GM23338 (cell line): ENCODE results near the gene ADGRF3. TPM values are rescaled to one million over a fixed set of nuclear protein-coding genes. Genes with fewer than 3 reads are reported as not detected.
A peak's percentile ranks its signal among the peaks of the same experiment; 100 is the strongest.
"Not testable (repeated sequence)": the region's sequence is repeated elsewhere in the genome, so short reads cannot be mapped to it uniquely, and the experiment has no call there.

Source experiments
- ATAC-seq: fragments of 200-7000 bp; cut with Tn5 transposase; 3 replicates; pipeline ENCODE4 v1.9.1; 2020
- DNase-seq: peaks from one replicate; pipeline ENCODE4 v3.0.0-alpha.2; 2015; ENCODE audit warnings: low spot score
- H2AFZ ChIP-seq: fragments of 200-600 bp; sonication (generic); 2 replicates; pipeline ENCODE4 v1.8.0; 2016; ENCODE audit warnings: antibody characterized with exemption, mild to moderate bottlenecking, moderate library complexity
- H3F3A ChIP-seq: fragments of 200-600 bp; sonication (generic); replicated peaks from 2 replicates; pipeline ENCODE4 v1.8.0; 2017; ENCODE audit warnings: antibody characterized with exemption, mixed run types, low read depth
- H3K27ac ChIP-seq: fragments of 200-600 bp; sonication (generic); 2 replicates; pipeline ENCODE4 v1.6.1; 2016; ENCODE audit warnings: low read depth
- H3K27me3 ChIP-seq: fragments of 200-600 bp; sonication (generic); 2 replicates; pipeline ENCODE4 v1.8.0; 2016; ENCODE audit warnings: mild to moderate bottlenecking, mixed run types, moderate library complexity; ENCODE audit not compliant: insufficient read depth
- H3K36me3 ChIP-seq: fragments of 200-600 bp; sonication (generic); 2 replicates; pipeline ENCODE4 v1.8.0; 2016; ENCODE audit warnings: mild to moderate bottlenecking; ENCODE audit not compliant: insufficient read depth
- H3K4me1 ChIP-seq: fragments of 200-600 bp; sonication (generic); 2 replicates; pipeline ENCODE4 v1.8.0; 2016; ENCODE audit warnings: mild to moderate bottlenecking, moderate library complexity; ENCODE audit not compliant: insufficient read depth
- H3K4me2 ChIP-seq: fragments of 200-600 bp; sonication (generic); 2 replicates; pipeline ENCODE4 v1.7.1; 2017; ENCODE audit warnings: mixed run types
- H3K4me3 ChIP-seq: fragments of 200-600 bp; sonication (generic); 2 replicates; pipeline ENCODE4 v1.6.1; 2016; ENCODE audit warnings: mixed run types
- H3K79me2 ChIP-seq: fragments of 200-600 bp; sonication (generic); replicated peaks from 2 replicates; pipeline ENCODE4 v1.8.0; 2017; ENCODE audit warnings: mild to moderate bottlenecking; ENCODE audit not compliant: insufficient read depth
- H3K9me2 ChIP-seq: fragments of 200-600 bp; sonication (generic); 2 replicates; pipeline ENCODE4 v1.8.0; 2017; ENCODE audit not compliant: insufficient read depth
- H4K20me1 ChIP-seq: fragments of 200-600 bp; sonication (generic); replicated peaks from 2 replicates; pipeline ENCODE4 v1.8.0; 2017; ENCODE audit warnings: mild to moderate bottlenecking; ENCODE audit not compliant: insufficient read depth
- H3K27ac Mint-ChIP-seq: 2 replicates; pipeline ENCODE4 v1.8.0; 2020; ENCODE audit warnings: inconsistent platforms, mild to moderate bottlenecking, moderate library complexity, mixed read lengths
- H3K27me3 Mint-ChIP-seq: 3 replicates; pipeline ENCODE4 v1.8.0; 2022; ENCODE audit warnings: low read depth, mild to moderate bottlenecking, moderate library complexity, mixed read lengths, inconsistent platforms; ENCODE audit not compliant: insufficient read depth, poor library complexity
- H3K36me3 Mint-ChIP-seq: 3 replicates; pipeline ENCODE4 v1.8.0; 2021; ENCODE audit warnings: low read depth, mild to moderate bottlenecking, inconsistent platforms, moderate library complexity, mixed read lengths
- H3K4me1 Mint-ChIP-seq: 3 replicates; pipeline ENCODE4 v1.8.0; 2020; ENCODE audit warnings: mild to moderate bottlenecking, inconsistent platforms, mixed read lengths
- H3K4me3 Mint-ChIP-seq: 3 replicates; pipeline ENCODE4 v1.8.0; 2021; ENCODE audit warnings: moderate library complexity, mild to moderate bottlenecking, inconsistent platforms, mixed read lengths
- H3K9me3 Mint-ChIP-seq: 3 replicates; pipeline ENCODE4 v1.8.0; 2020; ENCODE audit warnings: moderate library complexity, mild to moderate bottlenecking, inconsistent platforms, mixed read lengths
- EZH2 ChIP-seq: fragments of 200-600 bp; sonication (generic); IDR thresholded peaks from one replicate; pipeline ENCODE4 v1.8.0; 2017; ENCODE audit warnings: antibody characterized with exemption, mild to moderate bottlenecking, low read depth; ENCODE audit not compliant: unreplicated experiment
- ZNF114 ChIP-seq: fragments of 250-450 bp; sonication (Bioruptor Pico); IDR thresholded peaks from 2 replicates; pipeline ENCODE4 v1.5.0; 2020; ENCODE audit warnings: mild to moderate bottlenecking, moderate library complexity
- ZNF331 ChIP-seq: fragments of 250-450 bp; sonication (Bioruptor Pico); IDR thresholded peaks from 2 replicates; pipeline ENCODE4 v1.5.0; 2020; ENCODE audit warnings: low read depth, mild to moderate bottlenecking, moderate library complexity
- polyA plus RNA-seq: library from polyadenylated mRNA; unstranded; fragments of >200 nt; fragmentation: Nextera tagmentation; extraction: Ambion mirVana; gene quantifications from 2 replicates; pipeline ENCODE4 v1.2.1, GENCODE V29; 2016
- total RNA-seq: library from RNA; depleted of rRNA; stranded (reverse); fragments of >200 nt; shearing (Covaris generic); gene quantifications from 2 replicates; pipeline ENCODE4 v1.2.3, GENCODE V29; 2014
- TF ChIP-seq, protein P1 (sequence below): IDR thresholded peaks from one replicate; pipeline ENCODE4 v1.6.1; 2018; ENCODE audit warnings: antibody characterized with exemption; ENCODE audit not compliant: unreplicated experiment
- TF ChIP-seq, protein P2 (sequence below): IDR thresholded peaks from 2 replicates; pipeline ENCODE4 v1.6.1; 2016; ENCODE audit warnings: antibody characterized with exemption
- TF ChIP-seq, protein P3 (sequence below), 2 experiments: fragments of 200-600 bp in 1 of 2; sonication (generic) in 1 of 2; conservative IDR thresholded peaks; 2 replicates each; pipeline versions ENCODE4 v1.5.1 to v1.6.1; 2016 to 2017; ENCODE audit warnings: antibody characterized with exemption in 2 of 2, low read depth in 2 of 2, mild to moderate bottlenecking in 2 of 2, moderate library complexity in 1 of 2

ADGRF3 gene
- total and polyA plus RNA-seq, 2 experiments from 2014 or later: 0.38 to 0.39 TPM

DNA sequence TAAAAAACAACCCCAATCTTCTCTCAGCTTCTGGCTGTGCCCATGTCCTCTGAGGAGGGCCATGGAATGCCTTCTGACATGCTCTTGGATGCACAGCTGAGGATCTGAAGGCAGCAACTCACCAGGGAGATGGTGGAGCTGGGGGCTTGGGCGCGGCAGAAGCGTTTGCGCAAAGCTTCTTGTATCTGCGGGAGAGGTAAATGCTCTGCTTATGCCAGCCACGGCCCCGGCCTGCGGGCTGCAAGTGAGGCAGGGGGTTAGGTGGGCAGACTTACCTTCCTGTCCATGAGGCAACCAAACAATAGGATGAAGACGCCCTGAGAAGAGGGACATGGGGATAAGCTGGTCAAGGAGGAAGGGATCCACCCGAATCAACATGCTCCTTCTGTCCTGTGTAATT is 36.7 kb downstream of the ADGRF3 start:
- H3K4me1 ChIP-seq: peaks cover 4% of the 10 kb centered on the region; the same call in 1 of the 2 replicates
- H3K79me2 ChIP-seq: no peaks in the 10 kb centered on the region
- H3F3A ChIP-seq: no peaks in the 10 kb centered on the region
- Mint-ChIP-seq H3K27ac (no peak overlapping the region), H3K4me3 (no peak overlapping the region), H3K9me3 (no peaks in the 10 kb centered on the region), H3K4me1 (peaks cover 14% of the 10 kb centered on the region), H3K36me3 (peaks cover 6% of the 10 kb centered on the region; the same call in 2 of the 3 replicates), H3K27me3 (peaks cover 2% of the 10 kb centered on the region)
- no peak overlapping the region for H3K4me3 ChIP-seq
- H3K36me3 ChIP-seq: no peaks in the 10 kb centered on the region
- no peak for DNase-seq
- H3K4me2 ChIP-seq: no peak overlapping the region
- no peak for ATAC-seq
- no peak for TF ChIP-seq ZNF114
- TF ChIP-seq, protein P1, sequence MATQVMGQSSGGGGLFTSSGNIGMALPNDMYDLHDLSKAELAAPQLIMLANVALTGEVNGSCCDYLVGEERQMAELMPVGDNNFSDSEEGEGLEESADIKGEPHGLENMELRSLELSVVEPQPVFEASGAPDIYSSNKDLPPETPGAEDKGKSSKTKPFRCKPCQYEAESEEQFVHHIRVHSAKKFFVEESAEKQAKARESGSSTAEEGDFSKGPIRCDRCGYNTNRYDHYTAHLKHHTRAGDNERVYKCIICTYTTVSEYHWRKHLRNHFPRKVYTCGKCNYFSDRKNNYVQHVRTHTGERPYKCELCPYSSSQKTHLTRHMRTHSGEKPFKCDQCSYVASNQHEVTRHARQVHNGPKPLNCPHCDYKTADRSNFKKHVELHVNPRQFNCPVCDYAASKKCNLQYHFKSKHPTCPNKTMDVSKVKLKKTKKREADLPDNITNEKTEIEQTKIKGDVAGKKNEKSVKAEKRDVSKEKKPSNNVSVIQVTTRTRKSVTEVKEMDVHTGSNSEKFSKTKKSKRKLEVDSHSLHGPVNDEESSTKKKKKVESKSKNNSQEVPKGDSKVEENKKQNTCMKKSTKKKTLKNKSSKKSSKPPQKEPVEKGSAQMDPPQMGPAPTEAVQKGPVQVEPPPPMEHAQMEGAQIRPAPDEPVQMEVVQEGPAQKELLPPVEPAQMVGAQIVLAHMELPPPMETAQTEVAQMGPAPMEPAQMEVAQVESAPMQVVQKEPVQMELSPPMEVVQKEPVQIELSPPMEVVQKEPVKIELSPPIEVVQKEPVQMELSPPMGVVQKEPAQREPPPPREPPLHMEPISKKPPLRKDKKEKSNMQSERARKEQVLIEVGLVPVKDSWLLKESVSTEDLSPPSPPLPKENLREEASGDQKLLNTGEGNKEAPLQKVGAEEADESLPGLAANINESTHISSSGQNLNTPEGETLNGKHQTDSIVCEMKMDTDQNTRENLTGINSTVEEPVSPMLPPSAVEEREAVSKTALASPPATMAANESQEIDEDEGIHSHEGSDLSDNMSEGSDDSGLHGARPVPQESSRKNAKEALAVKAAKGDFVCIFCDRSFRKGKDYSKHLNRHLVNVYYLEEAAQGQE: no peak
- no peaks in the 10 kb centered on the region for H4K20me1 ChIP-seq
- no peaks in the 10 kb centered on the region for H3K27me3 ChIP-seq
- no peak overlapping the region for H3K27ac ChIP-seq
- no peak overlapping the region for H2AFZ ChIP-seq
- no peaks in the 10 kb centered on the region for H3K9me2 ChIP-seq

DNA sequence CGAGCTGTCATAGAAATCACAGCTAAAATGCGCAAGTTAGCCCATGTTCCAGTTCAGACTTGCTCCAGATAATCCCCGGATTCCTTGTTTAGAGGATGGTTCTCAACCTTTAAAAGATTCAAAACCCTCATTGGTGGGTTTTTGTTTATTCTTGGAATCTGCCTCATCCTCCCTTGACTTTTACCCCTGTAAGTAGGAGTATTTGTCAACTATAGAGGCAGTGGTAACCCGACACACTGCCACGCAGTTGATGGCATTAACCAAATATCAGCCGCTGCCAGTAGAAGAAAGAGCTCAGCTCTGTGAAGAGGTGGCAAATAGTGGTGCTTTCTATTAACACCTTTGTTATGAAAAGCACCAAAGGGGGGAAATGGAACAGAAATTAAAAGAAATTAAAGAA is 41.0 kb downstream of the ADGRF3 start:
- Histone ChIP-seq H3K4me1 (peaks cover 14% of the 10 kb centered on the region), H3K27ac (no peak overlapping the region), H3K4me2 (no peak overlapping the region), H2AFZ (no peak overlapping the region), H3K4me3 (no peak overlapping the region), H3F3A (no peaks in the 10 kb centered on the region), H3K36me3 (no peaks in the 10 kb centered on the region), H3K9me2 (no peaks in the 10 kb centered on the region), H3K27me3 (no peaks in the 10 kb centered on the region), H4K20me1 (no peaks in the 10 kb centered on the region), H3K79me2 (no peaks in the 10 kb centered on the region)
- ATAC-seq: peak; percentile 62
- no peak overlapping the region for H3K27ac Mint-ChIP-seq
- H3K4me3 Mint-ChIP-seq: no peak overlapping the region
- no peaks in the 10 kb centered on the region for H3K27me3 Mint-ChIP-seq
- H3K36me3 Mint-ChIP-seq: peaks cover 5% of the 10 kb centered on the region; the same call in 1 of the 3 replicates
- TF ChIP-seq, protein P1: no peak
- TF ChIP-seq EZH2 (no peak), ZNF331 (no peak), ZNF114 (no peak)
- TF ChIP-seq, protein P2, sequence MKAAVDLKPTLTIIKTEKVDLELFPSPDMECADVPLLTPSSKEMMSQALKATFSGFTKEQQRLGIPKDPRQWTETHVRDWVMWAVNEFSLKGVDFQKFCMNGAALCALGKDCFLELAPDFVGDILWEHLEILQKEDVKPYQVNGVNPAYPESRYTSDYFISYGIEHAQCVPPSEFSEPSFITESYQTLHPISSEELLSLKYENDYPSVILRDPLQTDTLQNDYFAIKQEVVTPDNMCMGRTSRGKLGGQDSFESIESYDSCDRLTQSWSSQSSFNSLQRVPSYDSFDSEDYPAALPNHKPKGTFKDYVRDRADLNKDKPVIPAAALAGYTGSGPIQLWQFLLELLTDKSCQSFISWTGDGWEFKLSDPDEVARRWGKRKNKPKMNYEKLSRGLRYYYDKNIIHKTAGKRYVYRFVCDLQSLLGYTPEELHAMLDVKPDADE: no peak
- TF ChIP-seq, protein P3, sequence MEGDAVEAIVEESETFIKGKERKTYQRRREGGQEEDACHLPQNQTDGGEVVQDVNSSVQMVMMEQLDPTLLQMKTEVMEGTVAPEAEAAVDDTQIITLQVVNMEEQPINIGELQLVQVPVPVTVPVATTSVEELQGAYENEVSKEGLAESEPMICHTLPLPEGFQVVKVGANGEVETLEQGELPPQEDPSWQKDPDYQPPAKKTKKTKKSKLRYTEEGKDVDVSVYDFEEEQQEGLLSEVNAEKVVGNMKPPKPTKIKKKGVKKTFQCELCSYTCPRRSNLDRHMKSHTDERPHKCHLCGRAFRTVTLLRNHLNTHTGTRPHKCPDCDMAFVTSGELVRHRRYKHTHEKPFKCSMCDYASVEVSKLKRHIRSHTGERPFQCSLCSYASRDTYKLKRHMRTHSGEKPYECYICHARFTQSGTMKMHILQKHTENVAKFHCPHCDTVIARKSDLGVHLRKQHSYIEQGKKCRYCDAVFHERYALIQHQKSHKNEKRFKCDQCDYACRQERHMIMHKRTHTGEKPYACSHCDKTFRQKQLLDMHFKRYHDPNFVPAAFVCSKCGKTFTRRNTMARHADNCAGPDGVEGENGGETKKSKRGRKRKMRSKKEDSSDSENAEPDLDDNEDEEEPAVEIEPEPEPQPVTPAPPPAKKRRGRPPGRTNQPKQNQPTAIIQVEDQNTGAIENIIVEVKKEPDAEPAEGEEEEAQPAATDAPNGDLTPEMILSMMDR (conservative IDR thresholded peaks at IDR 0.05; ENCODE audit: low read depth in 2 of 2): no peak
- no peak for DNase-seq
- H3K9me3 Mint-ChIP-seq: no peaks in the 10 kb centered on the region
- H3K4me1 Mint-ChIP-seq: peaks cover 10% of the 10 kb centered on the region

DNA sequence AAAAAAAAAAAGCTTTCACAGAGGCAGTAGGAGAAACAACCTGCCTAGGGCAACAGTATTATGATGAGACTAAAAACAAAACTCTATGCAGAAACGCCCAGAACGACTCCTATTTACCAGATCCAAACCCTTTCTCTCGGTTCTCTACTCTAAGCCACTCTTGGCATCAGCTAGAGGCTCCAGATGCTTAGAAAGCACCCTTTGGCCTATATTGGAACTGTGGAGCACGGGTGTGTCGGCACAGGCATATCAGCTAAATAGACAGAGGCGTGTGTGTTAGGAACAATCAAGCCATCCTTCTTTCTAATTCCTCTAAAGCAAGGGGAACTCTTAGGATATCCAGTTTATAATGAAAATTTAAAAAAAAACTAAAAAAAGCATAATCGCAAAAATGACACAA is 41.5 kb downstream of the ADGRF3 start:
- H3K27me3 ChIP-seq, H3K4me1 Mint-ChIP-seq, DNase-seq, H3K4me3 ChIP-seq, H3K27me3 Mint-ChIP-seq, H3K9me3 Mint-ChIP-seq, H3K9me2 ChIP-seq, H3K36me3 ChIP-seq, H3K27ac ChIP-seq, H3F3A ChIP-seq, H3K4me3 Mint-ChIP-seq, H3K4me2 ChIP-seq, H3K36me3 Mint-ChIP-seq, H3K27ac Mint-ChIP-seq, H3K79me2 ChIP-seq, H4K20me1 ChIP-seq, ATAC-seq, H2AFZ ChIP-seq: not testable (repeated sequence)
- peaks cover 19% of the 10 kb centered on the region for H3K4me1 ChIP-seq
